Neural cell (in vitro differentiated cells): ENCODE data around the gene POLR3B. TPM values are rescaled to one million over a fixed set of nuclear protein-coding genes. Genes with fewer than 3 reads are reported as not detected.

Experiments
- H2AFZ ChIP-seq: fragments of 200-600, 300-800 bp; sonication (generic), shearing (Covaris generic); 2 replicates; pipeline ENCODE4 v1.6.0; 2014; ENCODE audit warnings: low read depth, mild to moderate bottlenecking, antibody characterized with exemption, low read length, moderate library complexity
- H3F3A ChIP-seq: fragments of 200-600 bp; shearing (Covaris generic); 2 replicates; pipeline ENCODE4 v1.6.1; 2016; ENCODE audit warnings: mild to moderate bottlenecking, moderate library complexity, mixed read lengths, antibody characterized with exemption, low read length; ENCODE audit not compliant: insufficient read depth, poor library complexity, severe bottlenecking
- H3K27ac ChIP-seq: fragments of 200-600, 300-800 bp; sonication (generic), shearing (Covaris generic); 2 replicates; pipeline ENCODE4 v1.5.1; 2014; ENCODE audit warnings: mild to moderate bottlenecking, low read length, moderate library complexity
- H3K27me3 ChIP-seq: fragments of 300-800, 200-600 bp; sonication (generic), shearing (Covaris generic); 2 replicates; pipeline ENCODE4 v1.6.0; 2014; ENCODE audit warnings: mild to moderate bottlenecking, low read depth, low read length, moderate library complexity; ENCODE audit not compliant: insufficient read depth
- H3K36me3 ChIP-seq: fragments of 300-800, 200-600 bp; sonication (generic), shearing (Covaris generic); 2 replicates; pipeline ENCODE4 v1.5.1; 2014; ENCODE audit warnings: mild to moderate bottlenecking, antibody characterized with exemption, low read length, moderate library complexity; ENCODE audit not compliant: insufficient read depth
- H3K4me2 ChIP-seq: fragments of 300-800, 200-600 bp; sonication (generic), shearing (Covaris generic); 2 replicates; pipeline ENCODE4 v1.6.0; 2014; ENCODE audit warnings: mild to moderate bottlenecking, low read length
- H3K4me3 ChIP-seq: fragments of 300-800, 200-600 bp; sonication (generic), shearing (Covaris generic); 2 replicates; pipeline ENCODE4 v1.5.1; 2014; ENCODE audit warnings: mild to moderate bottlenecking, low read length, moderate library complexity
- H3K79me2 ChIP-seq: fragments of 200-600 bp; shearing (Covaris generic); replicated peaks from 2 replicates; pipeline ENCODE4 v1.6.0; 2014; ENCODE audit warnings: mild to moderate bottlenecking, low read length, moderate library complexity; ENCODE audit not compliant: insufficient read depth
- H3K9ac ChIP-seq: fragments of 300-800, 200-600 bp; sonication (generic), shearing (Covaris generic); 2 replicates; pipeline ENCODE4 v1.6.1; 2016; ENCODE audit warnings: mild to moderate bottlenecking, low read length, mixed read lengths
- H3K9me2 ChIP-seq: fragments of 200-600 bp; shearing (Covaris generic); 2 replicates; pipeline ENCODE4 v1.6.1; 2016; ENCODE audit warnings: mild to moderate bottlenecking, low read length, mixed read lengths; ENCODE audit not compliant: insufficient read depth
- H3K9me3 ChIP-seq: fragments of 200-600, 300-800 bp; sonication (generic), shearing (Covaris generic); 2 replicates; pipeline ENCODE4 v1.6.1; 2016; ENCODE audit warnings: mild to moderate bottlenecking, mixed run types, low read length, moderate library complexity, mixed read lengths
- H4K20me1 ChIP-seq: fragments of 200-600 bp; shearing (Covaris generic); 2 replicates; pipeline ENCODE4 v1.6.1; 2016; ENCODE audit warnings: mild to moderate bottlenecking, mixed run types; ENCODE audit not compliant: insufficient read depth
- EP300 ChIP-seq: fragments of 450-650 bp; conservative IDR thresholded peaks from 2 replicates; pipeline ENCODE4 v1.6.1; 2014; ENCODE audit warnings: antibody characterized with exemption, mild to moderate bottlenecking, moderate library complexity; ENCODE audit not compliant: poor library complexity, severe bottlenecking
- EZH2 ChIP-seq: fragments of 200-600, 300-800 bp; shearing (Covaris generic), sonication (generic); IDR thresholded peaks from 2 replicates; pipeline ENCODE4 v1.6.1; 2014; ENCODE audit warnings: antibody characterized with exemption, low read length, borderline replicate concordance, mild to moderate bottlenecking; ENCODE audit not compliant: insufficient read depth, poor library complexity, severe bottlenecking
- MXI1 ChIP-seq: fragments of 450-650 bp; conservative IDR thresholded peaks from 2 replicates; pipeline ENCODE4 v1.6.1; 2014; ENCODE audit warnings: antibody characterized with exemption, mild to moderate bottlenecking; ENCODE audit not compliant: poor library complexity, severe bottlenecking
- POLR2AphosphoS5 ChIP-seq: IDR thresholded peaks from 2 replicates; pipeline ENCODE4 v1.6.1; 2012
- RAD21 ChIP-seq: fragments of 450-650 bp; conservative IDR thresholded peaks from 2 replicates; pipeline ENCODE4 v1.6.1; 2014; ENCODE audit warnings: antibody characterized with exemption, mild to moderate bottlenecking, moderate library complexity
- SMC3 ChIP-seq: fragments of 450-650 bp; conservative IDR thresholded peaks from 2 replicates; pipeline ENCODE4 v1.6.1; 2014; ENCODE audit warnings: antibody characterized with exemption, mild to moderate bottlenecking, moderate library complexity; ENCODE audit not compliant: poor library complexity
- TAF1 ChIP-seq: IDR thresholded peaks from 2 replicates; pipeline ENCODE4 v1.6.1; 2012; ENCODE audit warnings: low read depth
- polyA plus RNA-seq: library from polyadenylated mRNA; depleted of rRNA; stranded (reverse); fragments of >200 nt; gene quantifications from 2 replicates; pipeline ENCODE4 v1.2.3, GENCODE V29; 2014
- TF ChIP-seq, protein P1 (sequence below): IDR thresholded peaks from 2 replicates; pipeline ENCODE4 v1.6.1; 2012; ENCODE audit warnings: borderline replicate concordance
- TF ChIP-seq, protein P2 (sequence below): fragments of 450-650 bp; IDR thresholded peaks from 2 replicates; pipeline ENCODE4 v1.5.1; 2014; ENCODE audit warnings: antibody characterized with exemption, mild to moderate bottlenecking, moderate library complexity; ENCODE audit not compliant: poor library complexity, severe bottlenecking

The POLR3B gene
- polyA plus RNA-seq, 1 donor from 2014 or later: 4.3 TPM

DNA sequence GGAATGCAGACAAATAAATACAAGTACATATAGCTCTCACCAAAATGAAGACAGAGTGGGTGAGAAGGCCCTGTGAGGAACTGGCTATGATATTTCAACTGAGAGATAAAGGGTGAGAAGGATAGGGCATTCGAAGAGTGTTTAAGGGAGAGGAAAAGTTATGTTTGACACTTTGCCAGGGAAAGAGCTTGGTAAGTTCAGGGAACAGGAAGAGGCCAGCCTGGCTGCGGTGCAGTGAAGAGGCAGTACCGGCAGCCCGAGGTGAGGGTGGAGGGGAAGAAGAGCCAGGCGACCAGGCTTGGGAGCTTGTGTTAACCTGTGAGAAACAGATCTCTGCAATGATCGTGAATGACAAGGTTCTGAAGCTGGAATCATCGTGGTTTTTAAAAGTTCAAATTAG is 140.5 kb downstream of the POLR3B start:
- H3F3A ChIP-seq: no peaks in the 10 kb centered on the region
- H3K9ac ChIP-seq: no peak overlapping the region
- H3K4me3 ChIP-seq: no peak overlapping the region

DNA sequence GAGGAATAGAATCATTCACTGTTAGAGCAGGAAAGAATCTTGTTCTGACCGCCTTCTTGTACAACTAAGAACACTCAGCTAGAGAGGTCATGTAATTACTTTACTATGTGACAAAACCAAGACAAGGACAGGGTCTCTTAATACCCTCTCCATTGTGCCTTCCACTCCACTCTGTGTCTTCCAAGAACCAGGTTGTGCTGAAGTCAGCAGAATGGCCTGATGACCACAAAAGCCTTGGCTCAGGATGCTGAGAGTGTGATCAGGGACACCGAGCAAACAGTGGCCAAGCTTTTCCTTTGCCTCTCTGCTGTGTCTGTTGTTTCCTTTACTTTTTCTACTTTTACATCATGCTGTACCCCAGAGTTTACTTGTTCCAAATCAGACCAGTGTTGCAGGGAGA is 142.1 kb downstream of the POLR3B start:
- Histone ChIP-seq H3K4me3 (no peak overlapping the region), H3K27me3 (no peaks in the 10 kb centered on the region), H3K27ac (no peak overlapping the region), H3K36me3 (peaks cover 7% of the 10 kb centered on the region), H3K9me2 (no peaks in the 10 kb centered on the region), H3F3A (no peaks in the 10 kb centered on the region), H3K4me2 (no peak overlapping the region), H3K9ac (no peak overlapping the region), H3K9me3 (no peaks in the 10 kb centered on the region), H3K79me2 (no peaks in the 10 kb centered on the region), H4K20me1 (no peaks in the 10 kb centered on the region), H2AFZ (no peak overlapping the region)
- no peak for TF ChIP-seq EP300
- no peak for TF ChIP-seq EZH2
- TF ChIP-seq MXI1: no peak
- TF ChIP-seq, protein P1, sequence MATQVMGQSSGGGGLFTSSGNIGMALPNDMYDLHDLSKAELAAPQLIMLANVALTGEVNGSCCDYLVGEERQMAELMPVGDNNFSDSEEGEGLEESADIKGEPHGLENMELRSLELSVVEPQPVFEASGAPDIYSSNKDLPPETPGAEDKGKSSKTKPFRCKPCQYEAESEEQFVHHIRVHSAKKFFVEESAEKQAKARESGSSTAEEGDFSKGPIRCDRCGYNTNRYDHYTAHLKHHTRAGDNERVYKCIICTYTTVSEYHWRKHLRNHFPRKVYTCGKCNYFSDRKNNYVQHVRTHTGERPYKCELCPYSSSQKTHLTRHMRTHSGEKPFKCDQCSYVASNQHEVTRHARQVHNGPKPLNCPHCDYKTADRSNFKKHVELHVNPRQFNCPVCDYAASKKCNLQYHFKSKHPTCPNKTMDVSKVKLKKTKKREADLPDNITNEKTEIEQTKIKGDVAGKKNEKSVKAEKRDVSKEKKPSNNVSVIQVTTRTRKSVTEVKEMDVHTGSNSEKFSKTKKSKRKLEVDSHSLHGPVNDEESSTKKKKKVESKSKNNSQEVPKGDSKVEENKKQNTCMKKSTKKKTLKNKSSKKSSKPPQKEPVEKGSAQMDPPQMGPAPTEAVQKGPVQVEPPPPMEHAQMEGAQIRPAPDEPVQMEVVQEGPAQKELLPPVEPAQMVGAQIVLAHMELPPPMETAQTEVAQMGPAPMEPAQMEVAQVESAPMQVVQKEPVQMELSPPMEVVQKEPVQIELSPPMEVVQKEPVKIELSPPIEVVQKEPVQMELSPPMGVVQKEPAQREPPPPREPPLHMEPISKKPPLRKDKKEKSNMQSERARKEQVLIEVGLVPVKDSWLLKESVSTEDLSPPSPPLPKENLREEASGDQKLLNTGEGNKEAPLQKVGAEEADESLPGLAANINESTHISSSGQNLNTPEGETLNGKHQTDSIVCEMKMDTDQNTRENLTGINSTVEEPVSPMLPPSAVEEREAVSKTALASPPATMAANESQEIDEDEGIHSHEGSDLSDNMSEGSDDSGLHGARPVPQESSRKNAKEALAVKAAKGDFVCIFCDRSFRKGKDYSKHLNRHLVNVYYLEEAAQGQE: no peak
- TF ChIP-seq TAF1: no peak
- TF ChIP-seq, protein P2, sequence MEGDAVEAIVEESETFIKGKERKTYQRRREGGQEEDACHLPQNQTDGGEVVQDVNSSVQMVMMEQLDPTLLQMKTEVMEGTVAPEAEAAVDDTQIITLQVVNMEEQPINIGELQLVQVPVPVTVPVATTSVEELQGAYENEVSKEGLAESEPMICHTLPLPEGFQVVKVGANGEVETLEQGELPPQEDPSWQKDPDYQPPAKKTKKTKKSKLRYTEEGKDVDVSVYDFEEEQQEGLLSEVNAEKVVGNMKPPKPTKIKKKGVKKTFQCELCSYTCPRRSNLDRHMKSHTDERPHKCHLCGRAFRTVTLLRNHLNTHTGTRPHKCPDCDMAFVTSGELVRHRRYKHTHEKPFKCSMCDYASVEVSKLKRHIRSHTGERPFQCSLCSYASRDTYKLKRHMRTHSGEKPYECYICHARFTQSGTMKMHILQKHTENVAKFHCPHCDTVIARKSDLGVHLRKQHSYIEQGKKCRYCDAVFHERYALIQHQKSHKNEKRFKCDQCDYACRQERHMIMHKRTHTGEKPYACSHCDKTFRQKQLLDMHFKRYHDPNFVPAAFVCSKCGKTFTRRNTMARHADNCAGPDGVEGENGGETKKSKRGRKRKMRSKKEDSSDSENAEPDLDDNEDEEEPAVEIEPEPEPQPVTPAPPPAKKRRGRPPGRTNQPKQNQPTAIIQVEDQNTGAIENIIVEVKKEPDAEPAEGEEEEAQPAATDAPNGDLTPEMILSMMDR: no peak
- no peak for TF ChIP-seq RAD21
- TF ChIP-seq POLR2AphosphoS5: no peak
- no peak for TF ChIP-seq SMC3

More for the DNA sequence above, 140.5 kb downstream of the POLR3B start:
- Histone ChIP-seq H3K9me2 (no peaks in the 10 kb centered on the region), H4K20me1 (no peaks in the 10 kb centered on the region), H2AFZ (no peak overlapping the region), H3K4me2 (no peak overlapping the region), H3K79me2 (no peaks in the 10 kb centered on the region), H3K27ac (no peak overlapping the region), H3K27me3 (no peaks in the 10 kb centered on the region), H3K36me3 (peaks cover 7% of the 10 kb centered on the region), H3K9me3 (no peaks in the 10 kb centered on the region)
- TF ChIP-seq POLR2AphosphoS5: no peak
- TF ChIP-seq, protein P2: no peak
- TF ChIP-seq SMC3: no peak
- TF ChIP-seq, protein P1: no peak
- no peak for TF ChIP-seq TAF1
- TF ChIP-seq RAD21: no peak
- TF ChIP-seq MXI1: no peak
- no peak for TF ChIP-seq EZH2
- no peak for TF ChIP-seq EP300
